Measurements from ENCODE around the gene DYNLT2.
"Not testable (repeated sequence)": the region's sequence is repeated elsewhere in the genome, so short reads cannot be mapped to it uniquely, and the experiment has no call there.

Gene DYNLT2

DNA sequence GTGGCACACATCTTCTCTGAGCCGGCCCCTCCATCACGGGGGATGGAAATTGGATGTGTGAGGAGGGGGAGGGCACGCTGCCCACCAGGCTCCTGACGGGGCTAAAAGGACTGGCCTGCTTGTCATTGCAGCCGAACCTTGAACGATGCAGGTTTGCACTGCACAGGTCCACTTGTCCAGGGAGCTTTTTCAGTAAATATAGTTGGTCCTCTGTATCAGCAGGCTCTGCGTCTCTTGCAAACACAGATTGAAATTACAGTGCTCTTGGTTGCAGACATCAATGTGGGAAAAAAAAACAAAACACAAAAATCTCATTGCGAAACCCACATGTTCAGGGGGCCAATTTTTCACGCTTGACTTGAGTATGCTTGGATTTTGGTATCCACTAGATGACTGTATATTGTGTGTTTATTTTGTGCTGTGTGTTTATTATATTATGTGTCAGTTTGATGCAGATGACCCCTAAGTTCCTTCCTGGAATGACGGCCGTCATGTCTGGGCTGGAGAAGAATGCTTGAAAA, 29.3 kb upstream of the DYNLT2 start:
- Histone ChIP-seq H3K4me3 (ENCODE audit: low read length) (no peak overlapping the region), H3K9ac (ENCODE audit: low read depth, low read length) (no peak overlapping the region), H3K9me3 (ENCODE audit: insufficient read depth, low read depth, low read length) (no peaks in the 10 kb centered on the region), H3K27me3 (ENCODE audit: insufficient read depth, low read length) (no peaks in the 10 kb centered on the region), H3K36me3 (ENCODE audit: insufficient read depth, low read depth, low read length) (peaks cover 5% of the 10 kb centered on the region), H3K4me1 (ENCODE audit: insufficient read depth, low read length) (no peaks in the 10 kb centered on the region), H3K27ac (ENCODE audit: low read length) (no peak overlapping the region)

DNA sequence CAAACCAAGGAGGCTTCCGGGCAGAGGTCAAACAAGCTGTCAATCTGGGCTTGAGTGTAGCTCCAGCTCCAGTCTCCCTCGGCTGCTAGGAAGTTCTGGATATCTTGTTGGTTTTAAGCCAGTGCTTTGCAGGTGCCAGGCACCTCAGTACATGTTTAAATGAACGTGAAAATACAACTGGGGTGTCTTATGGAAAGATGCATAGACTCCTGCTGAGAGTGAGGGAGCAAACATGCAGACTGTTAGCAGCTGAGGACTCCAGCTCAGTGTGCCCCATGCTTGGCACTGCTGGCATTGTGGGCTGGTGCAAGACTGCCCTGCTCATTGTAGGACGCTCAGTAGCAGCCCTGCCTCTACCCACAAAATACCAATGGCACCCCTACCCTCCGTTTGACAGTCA, 28.5 kb upstream of the DYNLT2 start:
- Histone ChIP-seq H3K27me3 (ENCODE audit: insufficient read depth, low read length) (no peaks in the 10 kb centered on the region), H3K36me3 (ENCODE audit: insufficient read depth, low read depth, low read length) (peaks cover 5% of the 10 kb centered on the region), H3K9me3 (ENCODE audit: insufficient read depth, low read depth, low read length) (no peaks in the 10 kb centered on the region), H3K9ac (ENCODE audit: low read depth, low read length) (no peak overlapping the region), H3K4me1 (ENCODE audit: insufficient read depth, low read length) (no peaks in the 10 kb centered on the region), H3K27ac (ENCODE audit: low read length) (no peak overlapping the region), H3K4me3 (ENCODE audit: low read length) (no peak overlapping the region)

DNA sequence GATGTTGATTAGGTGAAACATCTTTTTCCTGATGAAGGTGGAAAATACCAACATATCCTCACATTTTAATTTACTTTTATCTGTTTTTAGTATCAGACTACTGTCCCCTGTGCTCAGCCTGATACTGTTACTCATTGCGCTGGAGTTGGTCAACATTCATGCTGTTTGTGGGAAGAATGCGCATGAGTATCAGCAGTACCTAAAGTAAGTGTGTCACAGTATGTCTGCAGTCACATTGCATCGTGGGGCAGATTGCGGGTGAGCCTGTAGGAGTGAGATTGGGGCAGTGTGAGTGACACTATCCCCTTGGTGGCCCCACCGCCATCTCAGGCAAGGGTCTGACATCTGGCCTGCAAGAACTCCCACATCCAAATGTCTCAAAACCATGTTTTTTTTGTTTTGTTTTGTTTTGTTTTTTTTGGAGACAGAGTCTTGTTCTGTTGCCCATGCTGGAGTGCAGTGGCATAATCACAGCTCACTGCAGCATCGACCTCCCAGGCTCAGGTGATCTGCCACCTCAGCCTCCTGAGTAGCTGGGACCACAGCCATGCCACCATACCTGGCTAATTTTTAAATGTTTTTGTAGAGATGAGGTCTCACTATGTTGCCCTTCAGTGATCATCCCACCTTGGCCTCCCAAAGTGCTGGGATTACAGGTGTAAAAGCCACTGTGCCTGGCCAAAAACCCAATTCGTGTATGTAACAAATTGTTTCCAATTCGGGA, 27.9 kb upstream of the DYNLT2 start:
- Histone ChIP-seq H3K27ac (ENCODE audit: low read length) (no peak overlapping the region), H3K9me3 (ENCODE audit: insufficient read depth, low read depth, low read length) (no peaks in the 10 kb centered on the region), H3K27me3 (ENCODE audit: insufficient read depth, low read length) (no peaks in the 10 kb centered on the region), H3K4me3 (ENCODE audit: low read length) (no peak overlapping the region), H3K4me1 (ENCODE audit: insufficient read depth, low read length) (no peaks in the 10 kb centered on the region), H3K36me3 (ENCODE audit: insufficient read depth, low read depth, low read length) (peaks cover 5% of the 10 kb centered on the region), H3K9ac (ENCODE audit: low read depth, low read length) (no peak overlapping the region)

DNA sequence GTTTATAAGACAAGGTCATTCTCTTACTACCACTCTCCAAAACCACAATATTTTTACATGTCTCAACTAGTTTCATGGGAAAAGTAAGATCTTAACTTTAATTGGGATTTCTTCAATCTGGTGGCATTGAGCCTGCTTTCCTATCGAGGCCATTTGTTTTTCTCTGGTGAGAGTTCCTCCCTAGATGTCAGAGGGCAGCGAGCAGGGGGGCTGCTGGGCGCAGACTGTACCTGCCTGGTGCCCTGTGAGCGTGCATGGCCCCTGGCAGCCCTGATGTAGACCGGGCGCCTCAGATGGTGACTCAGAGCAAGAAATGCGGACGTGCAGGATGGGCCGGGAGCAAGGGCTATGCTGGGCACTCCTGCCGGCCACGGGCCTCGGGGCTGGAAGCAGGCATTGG, 27.3 kb upstream of the DYNLT2 start:
- Histone ChIP-seq H3K27ac (ENCODE audit: low read length) (no peak overlapping the region), H3K9ac (ENCODE audit: low read depth, low read length) (no peak overlapping the region)

DNA sequence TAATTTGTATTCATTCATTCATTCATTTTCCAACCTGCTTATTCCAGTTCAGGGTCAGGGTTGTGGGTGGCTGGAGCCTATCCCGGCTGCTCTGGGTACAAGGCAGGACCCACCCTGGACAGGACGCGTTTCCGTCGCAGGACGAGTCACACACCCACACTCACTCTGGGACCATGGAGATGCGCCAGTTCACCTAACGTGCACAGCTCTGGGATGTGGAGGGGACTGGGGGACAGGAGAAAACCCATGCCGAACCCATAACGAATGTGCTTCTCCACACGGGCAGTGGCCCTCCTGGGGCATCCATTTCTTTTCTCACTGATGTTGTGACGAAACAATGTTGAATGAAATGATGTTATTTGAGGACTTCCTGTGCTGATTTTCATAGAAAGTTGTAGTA, 26.5 kb upstream of the DYNLT2 start:
- no peaks in the 10 kb centered on the region for H3K27me3 ChIP-seq (ENCODE audit: insufficient read depth, low read length)
- H3K27ac ChIP-seq (ENCODE audit: low read length): no peak overlapping the region
- H3K9me3 ChIP-seq (ENCODE audit: insufficient read depth, low read depth, low read length): no peaks in the 10 kb centered on the region
- H3K4me1 ChIP-seq (ENCODE audit: insufficient read depth, low read length): no peaks in the 10 kb centered on the region
- peaks cover 5% of the 10 kb centered on the region for H3K36me3 ChIP-seq (ENCODE audit: insufficient read depth, low read depth, low read length)
- H3K4me3 ChIP-seq (ENCODE audit: low read length): no peak overlapping the region
- H3K9ac ChIP-seq (ENCODE audit: low read depth, low read length): no peak overlapping the region

More for the DNA sequence above, 27.3 kb upstream of the DYNLT2 start:
- Histone ChIP-seq H3K9me3 (ENCODE audit: insufficient read depth, low read depth, low read length) (no peaks in the 10 kb centered on the region), H3K4me1 (ENCODE audit: insufficient read depth, low read length) (no peaks in the 10 kb centered on the region), H3K27me3 (ENCODE audit: insufficient read depth, low read length) (no peaks in the 10 kb centered on the region), H3K36me3 (ENCODE audit: insufficient read depth, low read depth, low read length) (peaks cover 5% of the 10 kb centered on the region), H3K4me3 (ENCODE audit: low read length) (no peak overlapping the region)

DNA sequence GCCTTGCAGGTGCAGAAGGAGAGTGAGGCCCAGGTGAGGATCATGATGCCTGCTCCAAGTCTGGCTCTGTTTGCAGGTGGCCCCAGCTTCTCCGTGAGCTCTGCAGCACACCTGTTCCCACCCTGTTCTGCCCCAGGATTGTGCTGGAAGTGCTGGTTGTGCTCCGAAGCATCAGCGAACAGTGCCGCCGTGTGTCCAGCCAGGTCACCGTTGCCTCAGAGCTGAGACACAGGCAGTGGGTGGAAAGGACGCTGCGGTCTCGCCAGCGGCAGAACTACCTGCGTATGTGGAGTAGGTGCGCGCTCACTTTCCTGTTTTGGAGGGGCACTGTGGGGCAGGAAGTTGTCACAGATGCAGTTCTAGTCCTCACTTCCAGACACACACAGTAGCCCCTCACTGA, 25.0 kb upstream of the DYNLT2 start:
- H3K4me1 ChIP-seq (ENCODE audit: insufficient read depth, low read length): no peaks in the 10 kb centered on the region
- peaks cover 9% of the 10 kb centered on the region for H3K36me3 ChIP-seq (ENCODE audit: insufficient read depth, low read depth, low read length)
- H3K9ac ChIP-seq (ENCODE audit: low read depth, low read length): no peak overlapping the region
- H3K9me3 ChIP-seq (ENCODE audit: insufficient read depth, low read depth, low read length): no peaks in the 10 kb centered on the region
- no peaks in the 10 kb centered on the region for H3K27me3 ChIP-seq (ENCODE audit: insufficient read depth, low read length)
- no peak overlapping the region for H3K4me3 ChIP-seq (ENCODE audit: low read length)
- no peak overlapping the region for H3K27ac ChIP-seq (ENCODE audit: low read length)

DNA sequence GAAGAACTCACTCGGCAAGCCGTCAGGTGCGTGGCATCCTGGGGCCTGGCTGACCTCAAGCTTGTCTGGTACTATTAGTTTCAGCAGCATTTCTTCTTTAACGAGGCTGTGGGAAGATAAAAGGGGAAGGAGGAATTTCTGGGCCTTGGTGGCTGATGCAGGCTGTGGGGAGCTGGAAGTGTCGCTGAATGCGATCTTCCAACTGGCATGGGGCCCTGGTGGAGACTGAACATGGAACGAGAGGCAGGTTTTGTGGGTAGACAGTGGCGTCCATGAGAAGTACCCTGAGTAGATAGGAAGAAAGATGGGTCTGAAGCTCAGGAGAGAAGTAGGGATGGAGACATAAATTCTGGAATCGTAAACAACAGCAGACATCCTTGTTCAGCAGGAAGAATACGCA, 23.9 kb upstream of the DYNLT2 start:
- Histone ChIP-seq H3K27me3 (ENCODE audit: insufficient read depth, low read length) (no peaks in the 10 kb centered on the region), H3K9me3 (ENCODE audit: insufficient read depth, low read depth, low read length) (no peaks in the 10 kb centered on the region), H3K9ac (ENCODE audit: low read depth, low read length) (no peak overlapping the region), H3K4me3 (ENCODE audit: low read length) (no peak overlapping the region), H3K36me3 (ENCODE audit: insufficient read depth, low read depth, low read length) (peaks cover 9% of the 10 kb centered on the region), H3K27ac (ENCODE audit: low read length) (no peak overlapping the region), H3K4me1 (ENCODE audit: insufficient read depth, low read length) (no peaks in the 10 kb centered on the region)

DNA sequence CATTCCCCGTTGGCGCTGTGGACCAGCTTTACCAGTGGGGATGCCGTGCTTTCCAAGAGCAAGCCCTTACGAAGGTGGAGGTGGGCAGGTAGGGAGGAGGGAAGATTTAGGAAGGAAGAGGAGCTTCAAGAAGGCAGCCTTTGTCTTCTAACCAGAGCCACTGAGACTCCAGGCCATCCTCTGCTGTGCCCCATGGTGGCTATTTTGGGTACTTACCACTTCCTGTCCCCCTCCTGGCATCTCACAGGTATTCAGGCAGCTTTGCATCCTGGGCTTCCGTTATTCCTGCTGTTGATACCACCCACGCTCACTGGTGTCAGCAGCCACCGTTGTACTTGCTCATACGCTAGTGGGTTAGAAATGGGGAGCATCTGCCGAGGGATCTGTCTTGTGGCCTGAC, 23.0 kb upstream of the DYNLT2 start:
- H3K9ac ChIP-seq (ENCODE audit: low read depth, low read length): no peak overlapping the region
- no peak overlapping the region for H3K27ac ChIP-seq (ENCODE audit: low read length)
- H3K4me3 ChIP-seq (ENCODE audit: low read length): no peak overlapping the region
- H3K9me3 ChIP-seq (ENCODE audit: insufficient read depth, low read depth, low read length): no peaks in the 10 kb centered on the region
- H3K27me3 ChIP-seq (ENCODE audit: insufficient read depth, low read length): no peaks in the 10 kb centered on the region
- H3K36me3 ChIP-seq (ENCODE audit: insufficient read depth, low read depth, low read length): peaks cover 14% of the 10 kb centered on the region
- H3K4me1 ChIP-seq (ENCODE audit: insufficient read depth, low read length): no peaks in the 10 kb centered on the region

DNA sequence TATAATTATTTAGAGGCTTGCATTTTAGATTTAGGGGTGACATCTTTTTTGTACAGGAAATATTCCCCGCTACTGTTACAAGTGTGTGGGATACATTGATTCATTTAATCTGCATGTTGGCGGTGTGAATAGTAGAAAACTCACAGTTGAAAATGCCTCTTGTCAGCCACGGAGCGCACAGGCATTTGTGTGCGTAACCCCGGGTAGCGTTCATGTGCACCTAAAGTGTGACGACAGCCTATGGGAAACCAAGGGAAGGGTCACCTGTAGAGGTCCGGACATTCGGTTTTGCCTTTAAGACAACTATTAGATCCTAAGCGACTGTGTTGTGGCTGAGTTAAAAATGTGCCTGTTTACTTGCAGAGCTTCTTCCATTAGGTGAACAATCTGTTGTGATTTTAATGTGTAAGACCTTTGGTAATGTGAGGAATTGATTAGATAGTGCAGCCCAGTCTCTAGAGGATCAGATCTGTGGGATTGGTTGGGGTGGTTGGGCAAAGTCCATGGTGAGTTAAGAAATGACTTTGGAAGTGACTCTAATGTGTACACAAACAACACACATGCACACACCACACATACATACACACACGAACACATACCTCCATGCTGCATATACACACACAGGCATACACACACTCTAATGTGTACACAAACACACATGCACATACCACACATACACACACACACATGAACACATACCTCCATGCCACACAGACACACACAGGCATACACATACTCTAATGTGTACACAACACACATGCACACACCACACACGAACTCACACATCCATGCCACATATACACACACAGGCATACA, 15.8 kb upstream of the DYNLT2 start:
- H3K9ac ChIP-seq (ENCODE audit: low read depth, low read length): no peak overlapping the region
- no peak overlapping the region for H3K4me3 ChIP-seq (ENCODE audit: low read length)
- no peaks in the 10 kb centered on the region for H3K4me1 ChIP-seq (ENCODE audit: insufficient read depth, low read length)
- no peaks in the 10 kb centered on the region for H3K27me3 ChIP-seq (ENCODE audit: insufficient read depth, low read length)
- H3K27ac ChIP-seq (ENCODE audit: low read length): no peak overlapping the region
- no peaks in the 10 kb centered on the region; the same call in 1 of the 2 replicates for H3K9me3 ChIP-seq (ENCODE audit: insufficient read depth, low read depth, low read length)
- H3K36me3 ChIP-seq (ENCODE audit: insufficient read depth, low read depth, low read length): peaks cover 31% of the 10 kb centered on the region

DNA sequence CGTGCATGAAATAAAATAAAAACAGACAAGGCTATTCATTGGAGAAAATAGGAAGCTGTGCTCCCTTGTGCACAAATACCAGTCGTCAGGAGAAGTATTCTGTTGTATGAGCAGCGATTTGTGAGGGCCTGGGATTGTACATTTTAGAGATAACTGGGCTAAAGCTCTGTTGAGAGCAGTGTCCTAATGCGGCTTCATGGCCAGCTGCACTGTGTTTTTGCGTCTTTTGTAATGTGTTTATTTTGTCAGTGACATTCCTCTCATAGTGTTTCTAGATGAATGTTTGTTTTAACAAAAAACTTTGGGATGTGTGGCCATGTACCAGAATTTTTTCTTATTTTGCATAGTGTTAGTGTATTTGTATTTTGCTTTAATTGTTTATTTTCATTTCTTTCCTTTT, 14.9 kb upstream of the DYNLT2 start:
- Histone ChIP-seq H3K9me3 (ENCODE audit: insufficient read depth, low read depth, low read length) (no peaks in the 10 kb centered on the region; the same call in 1 of the 2 replicates), H3K36me3 (ENCODE audit: insufficient read depth, low read depth, low read length) (peaks cover 35% of the 10 kb centered on the region), H3K4me3 (ENCODE audit: low read length) (no peak overlapping the region), H3K27me3 (ENCODE audit: insufficient read depth, low read length) (no peaks in the 10 kb centered on the region), H3K4me1 (ENCODE audit: insufficient read depth, low read length) (no peaks in the 10 kb centered on the region), H3K9ac (ENCODE audit: low read depth, low read length) (no peak overlapping the region), H3K27ac (ENCODE audit: low read length) (no peak overlapping the region)

DNA sequence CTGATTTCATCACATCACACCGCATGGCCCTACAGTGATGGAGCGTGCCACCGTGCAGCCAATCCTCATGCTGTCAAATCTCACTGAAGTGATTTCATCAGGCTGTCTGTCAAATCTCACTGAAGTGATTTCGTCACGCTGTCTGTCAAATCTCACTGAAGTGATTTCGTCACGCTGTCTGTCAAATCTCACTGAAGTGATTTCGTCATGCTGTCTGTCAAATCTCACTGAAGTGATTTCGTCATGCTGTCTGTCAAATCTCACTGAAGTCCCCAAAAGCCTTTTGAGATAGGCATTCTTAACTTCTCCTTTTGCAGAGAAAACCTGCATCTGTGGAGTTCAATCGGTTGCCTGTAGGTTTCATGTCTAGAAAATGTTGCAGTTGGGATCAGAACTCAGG, 14.4 kb upstream of the DYNLT2 start:
- H3K4me3 ChIP-seq (ENCODE audit: low read length); H3K27me3 ChIP-seq (ENCODE audit: insufficient read depth, low read length); H3K9me3 ChIP-seq (ENCODE audit: insufficient read depth, low read depth, low read length); H3K4me1 ChIP-seq (ENCODE audit: insufficient read depth, low read length); H3K9ac ChIP-seq (ENCODE audit: low read depth, low read length); H3K27ac ChIP-seq (ENCODE audit: low read length): not testable (repeated sequence)
- H3K36me3 ChIP-seq (ENCODE audit: insufficient read depth, low read depth, low read length): peaks cover 37% of the 10 kb centered on the region

DNA sequence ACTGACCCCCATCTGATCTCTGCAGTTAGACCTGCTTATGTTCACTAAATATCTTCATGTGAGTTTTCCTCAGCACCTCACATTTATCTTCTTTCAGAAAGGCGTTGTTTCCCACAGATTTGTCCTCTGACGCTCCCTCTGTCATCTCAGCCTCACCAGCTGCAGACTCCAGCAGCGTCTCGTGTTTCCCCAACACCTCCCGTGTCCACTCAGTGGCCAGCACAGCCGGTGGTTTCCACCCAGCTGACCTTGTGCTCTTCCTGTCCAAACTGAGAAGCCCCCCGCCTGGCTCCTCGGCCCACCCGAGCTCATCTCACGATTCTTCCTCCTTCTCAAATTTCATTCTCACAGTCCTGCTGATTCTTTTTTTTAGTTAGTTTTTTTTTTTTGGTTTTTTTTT, 12.5 kb upstream of the DYNLT2 start:
- no peaks in the 10 kb centered on the region for H3K4me1 ChIP-seq (ENCODE audit: insufficient read depth, low read length)
- H3K27me3 ChIP-seq (ENCODE audit: insufficient read depth, low read length): no peaks in the 10 kb centered on the region
- peaks cover 50% of the 10 kb centered on the region for H3K36me3 ChIP-seq (ENCODE audit: insufficient read depth, low read depth, low read length)
- H3K9me3 ChIP-seq (ENCODE audit: insufficient read depth, low read depth, low read length): no peaks in the 10 kb centered on the region; the same call in 1 of the 2 replicates
- H3K27ac ChIP-seq (ENCODE audit: low read length): no peak overlapping the region
- no peak overlapping the region for H3K9ac ChIP-seq (ENCODE audit: low read depth, low read length)
- no peak overlapping the region for H3K4me3 ChIP-seq (ENCODE audit: low read length)

Data from iPS-20b (cell line).